Body of pancreas (tissue), 4 donors: Measurements from ENCODE around the gene TSKS.

ENCODE experiments used
- POLR2A ChIP-seq, 3 donors: fragments of 450-650 bp; IDR thresholded peaks; one replicate each; pipeline ENCODE4 v1.6.1; 2016; ENCODE audit warnings: antibody characterized with exemption in 3 of 3, mild to moderate bottlenecking in 2 of 3
- TF ChIP-seq, protein P1 (sequence below), 7 experiments: fragments of 450-650 bp in 4 of 7; fragments of 200-600 bp in 3 of 7; sonication (generic) in 3 of 7; IDR thresholded peaks; one replicate each; pipeline ENCODE4 v1.5.1; 2016 to 2019; ENCODE audit warnings: antibody characterized with exemption in 7 of 7

DNA sequence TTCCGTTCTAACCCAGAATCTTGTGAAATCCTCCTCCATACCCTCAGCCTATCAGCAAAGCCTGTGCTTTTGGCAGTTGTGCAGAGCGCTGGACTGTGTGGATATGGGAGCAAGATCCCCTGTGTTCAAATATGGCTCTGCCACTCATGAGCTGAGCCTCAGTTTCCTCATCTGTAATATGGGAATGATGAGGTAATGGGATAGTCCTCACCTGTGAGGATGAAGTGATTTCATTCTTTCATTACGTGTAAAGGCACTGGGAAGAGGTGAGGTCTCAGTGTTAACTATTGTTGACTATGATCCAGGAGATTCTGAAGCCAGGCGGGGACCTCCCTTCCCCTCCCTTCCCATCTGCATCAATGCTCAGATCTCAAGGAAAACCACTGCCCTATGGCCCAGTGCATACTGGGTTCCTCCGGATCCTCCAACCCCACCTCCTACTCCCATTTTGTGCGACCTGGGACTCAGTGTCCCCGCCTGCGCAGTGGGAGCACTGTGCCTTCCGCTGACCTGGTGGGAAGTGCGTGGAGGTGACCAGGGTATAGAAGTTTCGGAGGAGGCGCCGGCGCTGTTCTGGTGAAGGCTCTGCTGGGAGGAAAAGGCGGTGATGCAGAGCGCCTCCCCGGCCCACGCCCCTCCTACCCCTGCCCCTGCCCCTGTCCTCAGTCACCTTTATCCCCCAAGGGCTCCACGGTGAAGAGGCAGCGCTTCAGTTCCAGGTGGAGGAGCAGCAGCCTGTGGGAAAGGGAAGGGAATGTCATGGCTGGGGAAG lies 45.0 kb upstream of the TSKS start:
- TF ChIP-seq POLR2A (IDR thresholded peaks at IDR 0.05) = no peak
- TF ChIP-seq, protein P1, sequence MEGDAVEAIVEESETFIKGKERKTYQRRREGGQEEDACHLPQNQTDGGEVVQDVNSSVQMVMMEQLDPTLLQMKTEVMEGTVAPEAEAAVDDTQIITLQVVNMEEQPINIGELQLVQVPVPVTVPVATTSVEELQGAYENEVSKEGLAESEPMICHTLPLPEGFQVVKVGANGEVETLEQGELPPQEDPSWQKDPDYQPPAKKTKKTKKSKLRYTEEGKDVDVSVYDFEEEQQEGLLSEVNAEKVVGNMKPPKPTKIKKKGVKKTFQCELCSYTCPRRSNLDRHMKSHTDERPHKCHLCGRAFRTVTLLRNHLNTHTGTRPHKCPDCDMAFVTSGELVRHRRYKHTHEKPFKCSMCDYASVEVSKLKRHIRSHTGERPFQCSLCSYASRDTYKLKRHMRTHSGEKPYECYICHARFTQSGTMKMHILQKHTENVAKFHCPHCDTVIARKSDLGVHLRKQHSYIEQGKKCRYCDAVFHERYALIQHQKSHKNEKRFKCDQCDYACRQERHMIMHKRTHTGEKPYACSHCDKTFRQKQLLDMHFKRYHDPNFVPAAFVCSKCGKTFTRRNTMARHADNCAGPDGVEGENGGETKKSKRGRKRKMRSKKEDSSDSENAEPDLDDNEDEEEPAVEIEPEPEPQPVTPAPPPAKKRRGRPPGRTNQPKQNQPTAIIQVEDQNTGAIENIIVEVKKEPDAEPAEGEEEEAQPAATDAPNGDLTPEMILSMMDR (IDR thresholded peaks at IDR 0.05) = no peak
